Stimulated activated CD8-positive, alpha-beta memory T cell treated with anti-CD3 and anti-CD28 coated beads, Interleukin-7, amount 100 ng/mL, for 4 hours (primary cell): ENCODE data around the gene QARS1.

Experiments
- DNase-seq, 2 donors: peaks; one replicate each; pipeline ENCODE4 v3.0.0-alpha.2; 2020; ENCODE audit warnings: low read depth in 2 of 2

Gene QARS1

GRCh38 chr3:49120438-49121131 lies 16.0 kb upstream of the QARS1 start, which contains the start of gene USP19:
Gene USP19 (minus strand): TSS chr3:49120823. CDS start chr3:49119145, 1,678 bp downstream.
- DNase-seq = peak; percentile 85 to 92

- no peak for DNase-seq
Observed at GRCh38 chr3:49120096-49120437, 15.5 kb upstream of the QARS1 start.

GRCh38 chr3:49119439-49119838 lies 14.9 kb upstream of the QARS1 start:
- DNase-seq = no peak

- no peak for DNase-seq
Observed at GRCh38 chr3:49119036-49119435, 14.5 kb upstream of the QARS1 start.

GRCh38 chr3:49112262-49112661 lies 7.7 kb upstream of the QARS1 start:
- DNase-seq = no peak

GRCh38 chr3:49111347-49111746 lies 6.8 kb upstream of the QARS1 start:
- DNase-seq = no peak

GRCh38 chr3:49110780-49111179 lies 6.2 kb upstream of the QARS1 start:
- no peak for DNase-seq

GRCh38 chr3:49108346-49108745 lies 3.8 kb upstream of the QARS1 start:
- DNase-seq = no peak

- DNase-seq = no peak
Observed at GRCh38 chr3:49104052-49104426, 518 bp downstream of the QARS1 start.

- DNase-seq = no peak
Observed at GRCh38 chr3:49100046-49100615, 4.4 kb downstream of the QARS1 start.

GRCh38 chr3:49098910-49099630 lies 5.5 kb downstream of the QARS1 start:
- no peak for DNase-seq

GRCh38 chr3:49098429-49098828 lies 6.1 kb downstream of the QARS1 start:
- DNase-seq = no peak

- DNase-seq = peak; percentile 90 to 94
Observed at GRCh38 chr3:49093853-49094767, 10.4 kb downstream of the QARS1 start, which contains the start of gene QRICH1. Gene QRICH1 (minus strand): TSS chr3:49094071. CDS start chr3:49077017, 17,054 bp downstream.

- DNase-seq = peak; percentile 46 to 75
Observed at GRCh38 chr3:49092938-49093852, 11.4 kb downstream of the QARS1 start.

GRCh38 chr3:49081429-49081828 lies 23.1 kb downstream of the QARS1 start:
- no peak for DNase-seq

- DNase-seq = no peak
Observed at GRCh38 chr3:49079270-49079669, 25.3 kb downstream of the QARS1 start.

- DNase-seq = no peak
Observed at GRCh38 chr3:49076646-49077045, 27.9 kb downstream of the QARS1 start.

GRCh38 chr3:49076116-49076515 lies 28.4 kb downstream of the QARS1 start:
- DNase-seq = no peak

- DNase-seq = no peak
Observed at GRCh38 chr3:49058011-49058410, 46.5 kb downstream of the QARS1 start.

GRCh38 chr3:49057268-49057667 lies 47.3 kb downstream of the QARS1 start:
- DNase-seq = no peak

GRCh38 chr3:49054344-49054862 lies 50.2 kb downstream of the QARS1 start:
- no peak for DNase-seq
